IMR-90 (cell line): ENCODE data around the gene PTPN7. TPM values are rescaled to one million over a fixed set of nuclear protein-coding genes. Genes with fewer than 3 reads are reported as not detected.

Experiments
- ATAC-seq: fragments of 200-7000 bp; cut with Tn5 transposase; 2 replicates; pipeline ENCODE4 v1.9.1; 2020; ENCODE audit warnings: low read depth, mild to moderate bottlenecking, moderate library complexity
- BruUV-seq: library from RNA; stranded (reverse); fragments of 400-500 nt; replicated peaks from 2 replicates; lab custom pipeline; 2021; lab: Mats Ljungman, UMichigan
- CTCF ChIA-PET: fragments of 300-600 bp; formaldehyde crosslinking; extraction: SDS; loops from one replicate; lab custom pipeline; 2021; ENCODE audit warnings: antibody characterized with exemption; lab: Yijun Ruan, JAX
- POLR2A ChIA-PET: fragments of 300-600 bp; sonication (Branson Sonifier 250); formaldehyde crosslinking; loops from one replicate; lab custom pipeline; 2022; ENCODE audit warnings: antibody characterized with exemption; ENCODE audit not compliant: unreplicated experiment; lab: Charles Lee
- DNase-seq: peaks from one replicate; pipeline ENCODE4 v3.0.0; 2013
- H2AFZ ChIP-seq: replicated peaks from 2 replicates; pipeline ENCODE3; 2013; ENCODE audit warnings: low read length, mild to moderate bottlenecking; ENCODE audit not compliant: poor library complexity
- H2AK5ac ChIP-seq: 2 replicates; pipeline ENCODE4 v1.6.1; 2013; ENCODE audit warnings: low read depth, low read length, inconsistent platforms
- H2AK9ac ChIP-seq: replicated peaks from 2 replicates; pipeline ENCODE3; 2013; ENCODE audit warnings: mild to moderate bottlenecking, low read depth, low read length, moderate library complexity; ENCODE audit not compliant: poor library complexity
- H2BK120ac ChIP-seq: 2 replicates; pipeline ENCODE4 v1.6.1; 2013; ENCODE audit warnings: low read depth, low read length, inconsistent platforms
- H2BK15ac ChIP-seq: 3 replicates; pipeline ENCODE4 v1.6.1; 2013; ENCODE audit warnings: low read depth, low read length, inconsistent platforms
- H2BK20ac ChIP-seq: 2 replicates; pipeline ENCODE4 v1.6.1; 2013; ENCODE audit warnings: low read depth, mild to moderate bottlenecking, inconsistent platforms, low read length, moderate library complexity
- H2BK5ac ChIP-seq: 2 replicates; pipeline ENCODE4 v1.6.1; 2013; ENCODE audit warnings: mild to moderate bottlenecking, low read depth, low read length, inconsistent platforms; ENCODE audit not compliant: poor library complexity, severe bottlenecking
- H3K14ac ChIP-seq: replicated peaks from 2 replicates; pipeline ENCODE4 v1.6.1; 2013; ENCODE audit warnings: low read depth, low read length, inconsistent platforms
- H3K18ac ChIP-seq: 2 replicates; pipeline ENCODE4 v1.6.1; 2013; ENCODE audit warnings: low read depth, low read length, control low read depth
- H3K23ac ChIP-seq: 2 replicates; pipeline ENCODE4 v1.6.1; 2013; ENCODE audit warnings: low read depth, low read length, inconsistent platforms
- H3K27ac ChIP-seq: 2 replicates; pipeline ENCODE4 v1.5.1; 2013; ENCODE audit warnings: mild to moderate bottlenecking, control low read depth, low read length; ENCODE audit not compliant: insufficient read depth
- H3K27me3 ChIP-seq: 2 replicates; pipeline ENCODE4 v1.6.1; 2013; ENCODE audit warnings: low read length; ENCODE audit not compliant: control insufficient read depth, insufficient read depth
- H3K36me3 ChIP-seq: 2 replicates; pipeline ENCODE4 v1.6.1; 2013; ENCODE audit warnings: low read length, mixed read lengths; ENCODE audit not compliant: control insufficient read depth, insufficient read depth
- H3K4ac ChIP-seq: 2 replicates; pipeline ENCODE4 v1.6.1; 2013; ENCODE audit warnings: low read depth, low read length, inconsistent platforms
- H3K4me1 ChIP-seq: 2 replicates; pipeline ENCODE4 v1.6.1; 2013; ENCODE audit warnings: low read length, mixed read lengths; ENCODE audit not compliant: control insufficient read depth, insufficient read depth
- H3K4me2 ChIP-seq: 2 replicates; pipeline ENCODE4 v1.6.1; 2013; ENCODE audit warnings: low read depth, mild to moderate bottlenecking, control low read depth, low read length, moderate library complexity
- H3K4me3 ChIP-seq: 2 replicates; pipeline ENCODE4 v1.5.1; 2013; ENCODE audit warnings: low read depth, mild to moderate bottlenecking, control low read depth, low read length, moderate library complexity; ENCODE audit not compliant: insufficient read depth
- H3K56ac ChIP-seq: 2 replicates; pipeline ENCODE4 v1.6.1; 2013; ENCODE audit warnings: low read length, inconsistent platforms; ENCODE audit not compliant: insufficient read depth; ENCODE audit errors: extremely low read depth
- H3K79me1 ChIP-seq, 2 experiments: 2 replicates each; pipeline ENCODE4 v1.6.1; 2013; ENCODE audit warnings: low read length in 2 of 2, inconsistent platforms in 1 of 2, low read depth in 1 of 2
- H3K9ac ChIP-seq: 2 replicates; pipeline ENCODE4 v1.6.1; 2013; ENCODE audit warnings: low read depth, low read length, control low read depth
- H3K9me1 ChIP-seq: 2 replicates; pipeline ENCODE4 v1.6.1; 2013; ENCODE audit warnings: low read length, inconsistent platforms; ENCODE audit not compliant: insufficient read depth
- H3K9me3 ChIP-seq: 2 replicates; pipeline ENCODE4 v1.6.1; 2013; ENCODE audit warnings: low read length; ENCODE audit not compliant: control insufficient read depth, insufficient read depth
- H4K20me1 ChIP-seq: 2 replicates; pipeline ENCODE4 v1.6.1; 2013; ENCODE audit warnings: low read length, inconsistent platforms; ENCODE audit not compliant: insufficient read depth
- H4K5ac ChIP-seq: 2 replicates; pipeline ENCODE4 v1.6.1; 2013; ENCODE audit warnings: mild to moderate bottlenecking, low read depth, low read length, control low read depth
- H4K8ac ChIP-seq, 2 experiments: 2 replicates each; pipeline ENCODE4 v1.6.1; 2013; ENCODE audit warnings: low read depth in 2 of 2, low read length in 2 of 2, control low read depth in 1 of 2, inconsistent platforms in 1 of 2
- H4K91ac ChIP-seq: 2 replicates; pipeline ENCODE4 v1.6.1; 2013; ENCODE audit warnings: low read depth, low read length, inconsistent platforms; ENCODE audit not compliant: insufficient read depth
- BHLHE40 ChIP-seq: fragments of 150-350 bp; IDR thresholded peaks from 2 replicates; pipeline ENCODE4 v1.6.1; 2016; ENCODE audit warnings: mild to moderate bottlenecking, low read depth, low read length
- CEBPB ChIP-seq: IDR thresholded peaks from 2 replicates; pipeline ENCODE4 v1.6.1; 2012; ENCODE audit warnings: low read depth, low read length, improper control_type of control experiment
- CHD1 ChIP-seq: IDR thresholded peaks from 2 replicates; pipeline ENCODE4 v1.6.1; 2012; ENCODE audit warnings: low read depth, low read length, improper control_type of control experiment
- CTCF ChIP-seq: conservative IDR thresholded peaks from 2 replicates; pipeline ENCODE4 v1.5.1; 2012; ENCODE audit warnings: mild to moderate bottlenecking, low read depth, low read length, improper control_type of control experiment
- ELK1 ChIP-seq: fragments of 150-350 bp; IDR thresholded peaks from 2 replicates; pipeline ENCODE4 v1.6.1; 2016; ENCODE audit warnings: low read depth, mild to moderate bottlenecking, low read length, moderate library complexity, borderline replicate concordance
- MAFK ChIP-seq: IDR thresholded peaks from 2 replicates; pipeline ENCODE4 v1.6.1; 2012; ENCODE audit warnings: low read depth, low read length, improper control_type of control experiment
- MAZ ChIP-seq: IDR thresholded peaks from 2 replicates; pipeline ENCODE4 v1.6.1; 2012; ENCODE audit warnings: low read depth, mild to moderate bottlenecking, low read length, improper control_type of control experiment, moderate library complexity, borderline replicate concordance
- MXI1 ChIP-seq: IDR thresholded peaks from 2 replicates; pipeline ENCODE4 v1.6.1; 2012; ENCODE audit warnings: low read depth, mild to moderate bottlenecking, low read length, moderate library complexity, borderline replicate concordance
- NFE2L2 ChIP-seq: fragments of 150-350 bp; IDR thresholded peaks from 2 replicates; pipeline ENCODE4 v1.6.1; 2016; ENCODE audit warnings: low read depth, mild to moderate bottlenecking, low read length
- POLR2A ChIP-seq: IDR thresholded peaks from 2 replicates; pipeline ENCODE4 v1.6.1; 2012; ENCODE audit warnings: mild to moderate bottlenecking, low read depth, low read length
- RAD21 ChIP-seq: IDR thresholded peaks from 2 replicates; pipeline ENCODE4 v1.6.1; 2012; ENCODE audit warnings: low read length, improper control_type of control experiment
- RCOR1 ChIP-seq: IDR thresholded peaks from 2 replicates; pipeline ENCODE4 v1.6.1; 2012; ENCODE audit warnings: mild to moderate bottlenecking, low read length, improper control_type of control experiment; ENCODE audit not compliant: insufficient replicate concordance
- RFX5 ChIP-seq: IDR thresholded peaks from 2 replicates; pipeline ENCODE4 v1.8.0; 2012; ENCODE audit warnings: low read depth, mild to moderate bottlenecking, low read length, moderate library complexity
- WGBS, 2 experiments: methylation state at CpG; one replicate each; pipeline versions ENCODE4 v1.1.5 to v1.1.7; 2013; ENCODE audit warnings: missing lambda C conversion rate in 2 of 2; ENCODE audit not compliant: insufficient read length in 1 of 2; ENCODE audit errors: extremely low coverage in 2 of 2; 5-methylcytosine and 5-hydroxymethylcytosine counted together
- dilution Hi-C: fragments of 300-500 bp; cut with HindIII; formaldehyde crosslinking; loops from one replicate; pipeline ENCODE4 v1.14.3; 2018; ENCODE audit warnings: low sequenced_read_pairs; ENCODE audit not compliant: unreplicated experiment
- in situ Hi-C: fragments of 300-500 bp; cut with MboI; formaldehyde crosslinking; loops from 3 replicates; pipeline ENCODE4 v1.14.3; 2019; ENCODE audit warnings: low sequenced_read_pairs, inconsistent platforms, mixed read lengths
- intact Hi-C: fragments of 100-400 bp; cut with micrococcal nuclease; formaldehyde crosslinking; loops from 2 replicates; pipeline ENCODE4 v1.10.0; 2022
- polyA plus RNA-seq, 3 experiments: library from polyadenylated mRNA; depleted of rRNA; stranded (reverse); fragments of >200 nt; gene quantifications; 2 replicates each; pipeline ENCODE4 v1.2.3, GENCODE V29; 2012; ENCODE audit warnings: low replicate concordance in 1 of 3
- total RNA-seq: library from RNA; depleted of rRNA; stranded (reverse); fragments of >200 nt; gene quantifications from 2 replicates; pipeline ENCODE4 v1.2.3, GENCODE V29; 2012

The PTPN7 gene
- total and polyA plus RNA-seq, 2 of the 4 experiments (the other 2 are of a cell fraction), result 0.05 TPM; not detected in 1

- no peak overlapping the region for H3K9ac ChIP-seq
- H3K9me3 ChIP-seq, result no peaks in the 10 kb centered on the region
- H3K23ac ChIP-seq, result no peak overlapping the region
- H3K4me2 ChIP-seq, result no peak overlapping the region
- intact Hi-C loops (no loop called here), dilution Hi-C loops (no loop called here), in situ Hi-C loops (loop anchor here (10.0 kb wide), 1 partner anchor 226 kb away; no protein-coding TSS in a partner anchor)
- no peaks in the 10 kb centered on the region for H3K36me3 ChIP-seq
- no peak overlapping the region for H2BK120ac ChIP-seq
- ChIA-PET POLR2A (no interaction called here), CTCF (no interaction called here)
- no peak overlapping the region for H4K91ac ChIP-seq
- no peak overlapping the region for H3K14ac ChIP-seq
- no peak overlapping the region for H3K4ac ChIP-seq
- no peak overlapping the region for H2AK5ac ChIP-seq
- H3K9me1 ChIP-seq, result no peaks in the 10 kb centered on the region
- H3K4me1 ChIP-seq, result no peaks in the 10 kb centered on the region
- DNase-seq (no peak), ATAC-seq (no peak)
- no peak overlapping the region for H2AK9ac ChIP-seq
- TF ChIP-seq BHLHE40 (no peak), MXI1 (no peak), NFE2L2 (no peak), POLR2A (no peak), MAFK (no peak), RFX5 (no peak), ELK1 (no peak), RAD21 (no peak), CEBPB (no peak), CTCF (no peak), MAZ (no peak), RCOR1 (no peak), CHD1 (no peak)
- no CpG with 5 or more reads among the region's 7 CpGs for WGBS, 2 experiments
- no peak overlapping the region for H2BK15ac ChIP-seq
- no peak overlapping the region for H3K18ac ChIP-seq
- no peak overlapping the region for H4K5ac ChIP-seq
- no peak overlapping the region for H3K4me3 ChIP-seq
- BruUV-seq, result no TSS peak
- no peaks in the 10 kb centered on the region for H4K20me1 ChIP-seq
- H3K56ac ChIP-seq, result no peak overlapping the region
- H3K27me3 ChIP-seq, result peaks cover 19% of the 10 kb centered on the region
- no peak overlapping the region for H2AFZ ChIP-seq
- H4K8ac ChIP-seq, result no peak overlapping the region
- H2BK20ac ChIP-seq, result no peak overlapping the region
- H3K27ac ChIP-seq, result no peak overlapping the region
- H2BK5ac ChIP-seq, result no peak overlapping the region
- no peaks in the 10 kb centered on the region for H3K79me1 ChIP-seq
Measured at GRCh38 chr1:202121006-202121405, 39.4 kb downstream of the PTPN7 start.
